K562 treated with DMSO at 1 percent for 48 hours (cell line): ENCODE results near the gene CUEDC2. TPM values are rescaled to one million over a fixed set of nuclear protein-coding genes. Genes with fewer than 3 reads are reported as not detected.

Source experiments
- total RNA-seq: library from RNA; unstranded; fragments of 300-600 nt; gene quantifications from 2 replicates; pipeline ENCODE4 v1.2.3, GENCODE V29; 2022; ENCODE audit warnings: low replicate concordance; ENCODE audit errors: extremely low read depth

CUEDC2 gene
- not detected in 2 replicates for total RNA-seq

DNA sequence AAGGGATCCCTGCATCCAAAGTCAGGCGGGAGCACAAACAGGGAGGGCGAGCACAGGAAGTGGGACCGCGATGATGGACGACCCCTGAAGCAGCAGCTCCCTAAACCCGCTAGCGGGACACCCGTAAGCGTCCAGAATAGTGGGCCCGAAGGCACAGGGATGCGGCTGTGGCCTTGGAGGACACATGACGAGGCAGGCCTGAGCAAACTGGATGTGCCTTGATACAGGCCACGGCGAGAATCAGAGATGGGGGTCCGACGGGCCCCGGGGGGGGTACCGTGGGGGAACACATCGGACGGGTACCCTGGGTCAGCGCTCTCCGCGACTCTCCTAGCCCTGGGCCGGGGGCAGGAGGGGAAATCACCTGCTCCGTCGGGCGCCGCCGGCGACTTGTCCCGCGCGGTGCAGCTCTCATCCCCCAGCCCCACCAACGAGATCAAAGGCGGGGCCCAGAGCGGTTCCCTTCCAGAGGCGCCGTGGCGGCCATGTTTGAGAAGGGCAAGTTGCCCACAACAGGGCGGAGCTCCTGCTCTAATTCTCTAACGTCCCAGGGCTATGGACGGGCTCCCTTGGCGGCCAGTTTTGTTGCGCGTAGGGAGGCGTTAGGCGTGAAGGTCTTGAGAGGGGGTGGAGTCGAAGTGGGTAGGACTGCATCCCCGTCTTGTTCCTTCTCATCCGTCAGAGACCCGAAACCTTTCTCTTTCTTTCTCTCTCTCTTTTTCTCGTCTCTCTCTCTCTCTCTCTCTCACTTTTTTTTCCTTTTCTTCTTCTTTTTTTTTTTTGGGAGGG is at the start of gene CUEDC2:
TSS of gene CUEDC2 (minus strand) at position 413 of the 789 bp plus-strand sequence. CDS start 7,386 bp downstream, outside the sequence.

DNA sequence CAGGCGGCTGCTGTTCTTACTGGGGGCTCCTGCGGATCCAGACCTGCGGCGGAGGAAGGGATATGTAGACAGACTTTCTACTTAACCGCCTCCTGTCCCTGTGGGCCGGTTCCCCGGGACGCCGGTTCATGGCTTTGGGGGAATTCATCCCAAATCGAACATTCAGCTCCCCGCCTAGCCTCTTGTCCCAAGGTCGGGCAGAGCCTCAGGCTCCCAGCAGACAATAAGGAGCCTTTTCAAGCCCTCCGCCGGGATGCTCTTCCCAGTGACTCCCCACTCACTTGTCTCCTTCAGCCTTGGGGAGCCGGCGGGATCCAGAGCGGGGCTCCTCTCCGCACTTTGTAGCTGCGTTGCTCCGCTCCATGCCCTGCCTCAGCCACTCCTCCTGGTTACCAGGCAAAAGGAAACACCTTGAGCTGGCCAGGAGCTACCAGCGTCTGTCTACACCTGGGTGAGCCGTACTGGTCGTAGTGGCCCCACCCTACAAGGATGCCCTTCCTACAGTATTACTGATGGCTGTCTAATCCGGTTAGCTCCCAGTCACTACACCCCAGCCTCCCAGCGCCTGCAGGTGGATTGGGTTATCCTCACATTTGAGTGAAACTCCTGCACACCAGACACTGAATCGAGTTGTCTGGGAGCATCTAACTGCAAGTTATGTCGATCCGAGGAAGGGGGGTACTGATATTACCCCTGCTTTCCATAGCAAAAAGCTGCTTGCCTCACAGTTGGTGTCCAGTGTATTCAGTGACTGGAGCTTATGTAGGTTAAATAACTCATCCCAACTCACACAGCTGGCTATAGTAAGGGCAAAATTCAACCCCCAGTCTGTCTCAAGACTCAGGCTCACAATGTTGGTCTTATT is 19.0 kb upstream of the CUEDC2 start, which contains the start of gene C10orf95:
TSS of gene C10orf95 (minus strand) at position 439 of the 865 bp plus-strand sequence. CDS start 450 bp downstream, outside the sequence.

GRCh38 chr10:102420714-102421506 is 11.5 kb downstream of the CUEDC2 start, which contains the start of gene FBXL15:
Gene FBXL15 (plus strand): TSS chr10:102420836. CDS start chr10:102421130, 294 bp downstream.

GRCh38 chr10:102418622-102419268 is 13.6 kb downstream of the CUEDC2 start, which contains the start of gene PSD:
Gene PSD (minus strand): TSS chr10:102418785. CDS start chr10:102417038, 1,747 bp downstream.

DNA sequence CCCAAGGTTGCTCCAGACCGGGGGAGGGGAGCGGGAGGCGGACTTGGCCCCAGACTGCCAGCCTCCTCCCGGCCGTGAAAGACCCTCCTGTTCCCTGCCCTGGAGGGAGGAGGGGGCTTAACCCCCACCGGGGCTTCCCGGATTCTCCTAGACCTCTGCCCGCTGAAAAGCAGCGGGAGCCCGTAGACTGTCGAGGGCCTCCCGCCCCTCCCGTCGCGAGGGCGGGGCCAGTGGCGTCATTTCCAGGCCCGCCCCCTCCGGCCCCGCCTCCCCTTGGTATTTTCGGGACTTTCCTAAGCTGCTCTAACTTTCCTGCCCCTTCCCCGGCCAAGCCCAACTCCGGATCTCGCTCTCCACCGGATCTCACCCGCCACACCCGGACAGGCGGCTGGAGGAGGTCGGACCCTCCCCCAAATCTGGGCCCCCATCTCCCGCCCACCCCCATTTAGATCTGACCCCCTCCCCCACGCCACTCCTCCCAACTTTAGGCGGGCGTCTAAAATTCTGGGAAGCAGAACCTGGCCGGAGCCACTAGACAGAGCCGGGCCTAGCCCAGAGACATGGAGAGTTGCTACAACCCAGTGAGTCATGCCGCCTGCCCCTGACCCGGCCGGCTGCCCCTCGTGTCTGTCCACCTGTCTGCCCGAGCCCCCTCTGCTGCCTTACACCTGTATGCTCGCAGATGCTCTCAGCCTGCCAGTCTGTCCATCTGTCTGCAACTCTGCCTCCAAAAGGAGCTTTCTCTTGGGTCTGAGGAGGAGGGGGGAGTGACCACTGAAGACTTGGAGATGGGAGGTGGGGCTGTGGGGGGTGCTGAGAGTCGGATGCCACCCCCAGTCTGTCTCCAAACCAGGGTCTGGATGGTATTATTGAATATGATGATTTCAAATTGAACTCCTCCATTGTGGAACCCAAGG is 36.7 kb downstream of the CUEDC2 start, which contains the start of gene NFKB2:
TSS of gene NFKB2 (plus strand) at position 306 of the 917 bp plus-strand sequence. CDS start at position 561, 255 bp downstream.

Other genes starting within 250 kb of the CUEDC2 start
- gene ELOVL3, start 206.3 kb downstream of the CUEDC2 start, total RNA-seq: not detected in 2 replicates
- not detected in 2 replicates for gene PITX3, start 191.1 kb downstream of the CUEDC2 start, total RNA-seq
- gene GBF1, start 187.0 kb downstream of the CUEDC2 start, total RNA-seq: 54.6 TPM in 1 of 2 replicates, not detected in the other
- gene NFKB2, start 36.9 kb downstream of the CUEDC2 start, total RNA-seq: not detected in 2 replicates
- gene PSD, start 13.8 kb downstream of the CUEDC2 start, total RNA-seq: not detected in 2 replicates
- gene FBXL15, start 11.7 kb downstream of the CUEDC2 start, total RNA-seq: 276 TPM in 1 of 2 replicates, not detected in the other
- not detected in 2 replicates for gene C10orf95, start 19.0 kb upstream of the CUEDC2 start, total RNA-seq
- not detected in 2 replicates for gene ACTR1A, start 70.1 kb upstream of the CUEDC2 start, total RNA-seq
- gene SUFU, start 71.4 kb upstream of the CUEDC2 start, total RNA-seq: not detected in 2 replicates
- gene TRIM8, start 211.9 kb upstream of the CUEDC2 start, total RNA-seq: not detected in 2 replicates